ENCODE measurements around the gene UNC5C. TPM values are rescaled to one million over a fixed set of nuclear protein-coding genes. Genes with fewer than 3 reads are reported as not detected.

Gene UNC5C
- total and polyA plus RNA-seq, 2 of the 8 experiments (the other 6 are each of a cell fraction or from before 2014, with no cell fraction given), result 0.30 to 1.3 TPM

GRCh38 chr4:95415346-95415771 is 133.4 kb downstream of the UNC5C start (continued):
- TF ChIP-seq CHD7 (IDR thresholded peaks at IDR 0.05; ENCODE audit: insufficient replicate concordance, low read length), result no peak
- TF ChIP-seq BACH1 (IDR thresholded peaks at IDR 0.05; ENCODE audit: low read length), result no peak
- TF ChIP-seq HDAC2 (IDR thresholded peaks at IDR 0.05; ENCODE audit: borderline replicate concordance in 1 of 2, low read depth in 2 of 2, low read length in 2 of 2), result no peak
- no peak for TF ChIP-seq CHD1 (IDR thresholded peaks at IDR 0.05; ENCODE audit: low read depth, low read length)
- TF ChIP-seq POU5F1 (IDR thresholded peaks at IDR 0.05; ENCODE audit: low read depth, low read length), result no peak
- no peak for TF ChIP-seq CREB1 (IDR thresholded peaks at IDR 0.05)
- TF ChIP-seq JUN (IDR thresholded peaks at IDR 0.05; ENCODE audit: low read depth, low read length), result no peak
